ENCODE measurements around the gene INPP5F.
"Not testable (repeated sequence)": the region's sequence is repeated elsewhere in the genome, so short reads cannot be mapped to it uniquely, and the experiment has no call there.

The INPP5F gene

GRCh38 chr10:119750391-119751230 is 24.8 kb downstream of the INPP5F start:
- DNase-seq = peak; percentile 8

- no peak for DNase-seq
Observed at GRCh38 chr10:119753309-119753708, 27.5 kb downstream of the INPP5F start.

- DNase-seq = no peak
Observed at GRCh38 chr10:119754085-119754484, 28.2 kb downstream of the INPP5F start.

- DNase-seq = no peak
Observed at GRCh38 chr10:119754936-119755335, 29.1 kb downstream of the INPP5F start.

- no peak for DNase-seq
Observed at GRCh38 chr10:119755446-119755845, 29.6 kb downstream of the INPP5F start.

- DNase-seq = no peak
Observed at GRCh38 chr10:119758448-119759195, 32.8 kb downstream of the INPP5F start.

GRCh38 chr10:119759832-119760231 is 34.0 kb downstream of the INPP5F start:
- no peak for DNase-seq

GRCh38 chr10:119761106-119761505 is 35.3 kb downstream of the INPP5F start:
- DNase-seq = no peak

GRCh38 chr10:119762035-119762434 is 36.2 kb downstream of the INPP5F start:
- no peak for DNase-seq

GRCh38 chr10:119762805-119763798 is 37.3 kb downstream of the INPP5F start:
- no peak for DNase-seq

GRCh38 chr10:119768455-119769094 is 42.7 kb downstream of the INPP5F start:
- DNase-seq = no peak

- DNase-seq = no peak
Observed at GRCh38 chr10:119769886-119770285, 44.0 kb downstream of the INPP5F start.

- DNase-seq = no peak
Observed at GRCh38 chr10:119770928-119771327, 45.1 kb downstream of the INPP5F start.

- no peak for DNase-seq
Observed at GRCh38 chr10:119772334-119772733, 46.5 kb downstream of the INPP5F start.

- not testable (repeated sequence) for DNase-seq
Observed at GRCh38 chr10:119773041-119773440, 47.2 kb downstream of the INPP5F start.

- no peak for DNase-seq
Observed at GRCh38 chr10:119775529-119775928, 49.7 kb downstream of the INPP5F start.

GRCh38 chr10:119776536-119776935 is 50.7 kb downstream of the INPP5F start:
- no peak for DNase-seq

GRCh38 chr10:119777686-119778085 is 51.8 kb downstream of the INPP5F start:
- no peak for DNase-seq

- no peak for DNase-seq
Observed at GRCh38 chr10:119778776-119779445, 53.1 kb downstream of the INPP5F start.

GRCh38 chr10:119780879-119781480 is 55.1 kb downstream of the INPP5F start:
- no peak for DNase-seq

GRCh38 chr10:119781498-119781897 is 55.6 kb downstream of the INPP5F start:
- no peak for DNase-seq

All from NCI-H1092 (cell line).